GOT3 (cell line): Measurements from ENCODE around the gene GOLGA6L10.
"Not testable (repeated sequence)": the region's sequence is repeated elsewhere in the genome, so short reads cannot be mapped to it uniquely, and the experiment has no call there.

Experiments
- DNase-seq: peaks from one replicate; lab custom pipeline; 2025; ENCODE audit warnings: mixed read lengths; lab: John Stamatoyannopoulos, UW

The GOLGA6L10 gene

GRCh38 chr15:82349375-82349774 is at the start of gene GOLGA6L10:
TSS of gene GOLGA6L10 (minus strand) at chr15:82349475. CDS start at chr15:82349375, 100 bp downstream.
- not testable (repeated sequence) for DNase-seq

GRCh38 chr15:82398785-82399184 is 49.5 kb upstream of the GOLGA6L10 start:
- no peak for DNase-seq

- no peak for DNase-seq
Observed at GRCh38 chr15:82397817-82398216, 48.5 kb upstream of the GOLGA6L10 start.

- not testable (repeated sequence) for DNase-seq
Observed at GRCh38 chr15:82395788-82396187, 46.5 kb upstream of the GOLGA6L10 start.

GRCh38 chr15:82393671-82394070 is 44.4 kb upstream of the GOLGA6L10 start:
- no peak for DNase-seq

- DNase-seq = not testable (repeated sequence)
Observed at GRCh38 chr15:82392077-82392476, 42.8 kb upstream of the GOLGA6L10 start.

GRCh38 chr15:82390152-82390551 is 40.9 kb upstream of the GOLGA6L10 start:
- not testable (repeated sequence) for DNase-seq

GRCh38 chr15:82387209-82387608 is 37.9 kb upstream of the GOLGA6L10 start:
- DNase-seq = not testable (repeated sequence)

- DNase-seq = not testable (repeated sequence)
Observed at GRCh38 chr15:82381330-82381955, 32.2 kb upstream of the GOLGA6L10 start.

GRCh38 chr15:82379552-82379951 is 30.3 kb upstream of the GOLGA6L10 start:
- DNase-seq = not testable (repeated sequence)

GRCh38 chr15:82373661-82374060 is 24.4 kb upstream of the GOLGA6L10 start:
- not testable (repeated sequence) for DNase-seq

- no peak for DNase-seq
Observed at GRCh38 chr15:82371656-82372055, 22.4 kb upstream of the GOLGA6L10 start.

GRCh38 chr15:82367790-82368189 is 18.5 kb upstream of the GOLGA6L10 start:
- not testable (repeated sequence) for DNase-seq

- not testable (repeated sequence) for DNase-seq
Observed at GRCh38 chr15:82365692-82366323, 16.5 kb upstream of the GOLGA6L10 start.

GRCh38 chr15:82364548-82364947 is 15.3 kb upstream of the GOLGA6L10 start:
- DNase-seq = not testable (repeated sequence)

- DNase-seq = not testable (repeated sequence)
Observed at GRCh38 chr15:82362790-82363189, 13.5 kb upstream of the GOLGA6L10 start.

GRCh38 chr15:82360618-82361017 is 11.3 kb upstream of the GOLGA6L10 start:
- not testable (repeated sequence) for DNase-seq

- DNase-seq = not testable (repeated sequence)
Observed at GRCh38 chr15:82355055-82355454, 5.8 kb upstream of the GOLGA6L10 start.

- not testable (repeated sequence) for DNase-seq
Observed at GRCh38 chr15:82354546-82354945, 5.3 kb upstream of the GOLGA6L10 start.

GRCh38 chr15:82347645-82348044 is 1.6 kb downstream of the GOLGA6L10 start:
- not testable (repeated sequence) for DNase-seq

GRCh38 chr15:82345176-82345575 is 4.1 kb downstream of the GOLGA6L10 start:
- not testable (repeated sequence) for DNase-seq

- not testable (repeated sequence) for DNase-seq
Observed at GRCh38 chr15:82344421-82344820, 4.9 kb downstream of the GOLGA6L10 start.

GRCh38 chr15:82343851-82344250 is 5.4 kb downstream of the GOLGA6L10 start:
- not testable (repeated sequence) for DNase-seq
